ENCODE measurements around the gene PARP16.
"Not testable (repeated sequence)": the region's sequence is repeated elsewhere in the genome, so short reads cannot be mapped to it uniquely, and the experiment has no call there.

PARP16 gene

GRCh38 chr15:65226901-65227300 is 59.8 kb downstream of the PARP16 start:
- DNase-seq = not testable (repeated sequence)

GRCh38 chr15:65226221-65226620 is 60.5 kb downstream of the PARP16 start:
- no peak for DNase-seq

DNA sequence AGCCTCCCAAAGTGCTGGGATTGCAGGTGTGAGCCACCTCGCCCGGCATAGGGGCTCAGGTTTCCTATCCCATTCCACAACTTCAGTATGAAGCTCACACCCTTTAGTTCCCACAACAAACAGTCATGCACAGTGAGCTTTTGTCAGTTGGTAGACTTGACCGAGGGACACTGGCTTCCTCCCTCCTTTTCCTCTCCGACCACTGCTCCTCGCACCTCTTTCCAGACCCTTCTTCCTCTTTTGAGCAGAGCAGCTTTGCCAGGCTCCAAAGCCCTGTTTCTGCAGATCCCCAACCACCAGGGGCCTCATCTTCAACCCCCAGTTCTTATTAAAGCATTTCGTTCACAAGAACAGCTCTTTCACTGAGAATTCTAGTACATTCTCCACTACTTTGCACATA is 62.7 kb downstream of the PARP16 start:
- DNase-seq = no peak

- DNase-seq = no peak
Measured at GRCh38 chr15:65222891-65223290, 63.8 kb downstream of the PARP16 start.

GRCh38 chr15:65221697-65222096 is 65.0 kb downstream of the PARP16 start:
- DNase-seq = no peak

DNA sequence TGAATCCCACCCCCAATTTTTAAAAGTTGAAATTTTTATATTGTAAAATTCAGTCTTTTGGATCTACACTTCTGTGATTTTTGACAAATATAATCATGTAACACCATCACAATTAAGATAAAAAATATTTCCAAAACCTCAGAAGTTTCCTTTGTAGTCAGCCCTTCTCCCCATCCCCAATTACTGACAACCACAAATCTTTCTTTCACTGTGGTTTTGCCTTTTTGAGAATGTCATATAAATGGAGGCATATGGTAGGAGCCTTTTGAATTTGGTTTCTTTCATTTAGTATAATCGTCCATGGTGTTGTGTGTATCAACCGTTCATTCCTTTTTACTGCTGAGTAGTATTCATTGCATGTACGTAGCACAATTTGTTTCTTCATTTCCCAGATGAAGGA is 67.5 kb downstream of the PARP16 start:
- no peak for DNase-seq

DNA sequence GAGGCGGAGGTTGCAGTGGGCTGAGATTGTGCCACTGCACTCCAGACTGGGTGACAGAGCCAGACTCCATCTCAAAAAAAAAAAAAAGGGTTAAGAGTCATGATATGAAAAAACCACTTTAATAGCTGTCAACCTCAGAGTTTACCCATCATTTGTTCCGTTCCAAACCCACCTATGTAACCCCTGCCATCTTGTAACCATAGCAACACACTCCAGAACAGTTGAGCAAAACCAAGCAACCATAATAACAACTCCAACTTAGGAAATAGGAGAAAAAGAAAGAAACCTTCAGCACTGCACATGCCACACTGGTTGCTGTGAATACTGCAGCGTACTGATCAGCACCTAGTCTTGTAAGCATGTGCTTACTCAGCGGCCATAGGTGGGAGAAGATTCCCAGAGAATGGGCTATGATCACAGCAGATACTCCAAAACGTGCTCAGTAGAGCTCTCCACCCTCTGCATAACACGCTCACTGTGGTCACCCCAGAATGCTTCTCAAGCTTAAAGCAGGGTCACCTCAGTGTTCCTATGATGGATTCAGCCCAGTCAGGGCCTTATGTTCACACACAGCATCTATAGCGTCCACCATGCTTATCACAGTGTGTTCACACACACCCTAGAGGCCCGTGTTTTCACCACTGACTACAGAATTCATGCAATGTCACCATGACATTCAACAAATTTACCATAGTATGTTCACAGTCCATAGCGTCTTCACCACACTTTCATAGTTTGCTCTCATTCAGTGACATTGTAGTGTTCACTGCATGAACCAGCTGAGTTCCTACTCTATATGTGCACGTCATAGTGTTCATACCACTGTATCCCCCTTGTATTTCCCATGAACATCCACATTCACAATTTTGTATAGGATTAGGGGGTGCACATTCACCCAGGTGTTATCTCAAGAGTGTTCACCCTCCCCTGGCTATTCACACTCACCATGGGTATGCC is 68.9 kb downstream of the PARP16 start:
- DNase-seq = no peak

DNA sequence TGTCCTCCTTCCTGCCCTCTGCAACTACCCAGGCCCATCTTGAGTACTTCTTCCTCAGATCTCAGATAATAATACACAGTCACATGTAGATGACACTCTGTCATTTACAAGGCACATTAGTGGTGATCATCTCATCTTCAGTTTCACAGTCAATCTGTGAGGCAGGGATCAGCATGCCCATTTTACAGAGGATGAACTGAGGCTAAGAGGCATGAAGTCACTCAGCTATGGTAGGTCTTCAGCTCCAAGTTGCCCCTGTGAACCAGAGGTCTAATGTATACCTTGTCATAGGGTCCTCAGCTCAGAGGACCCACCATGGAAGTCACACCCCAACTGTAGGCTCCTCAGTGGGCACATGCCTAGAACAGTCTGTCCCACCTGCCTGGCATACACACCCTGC is 71.2 kb downstream of the PARP16 start:
- DNase-seq = no peak

DNA sequence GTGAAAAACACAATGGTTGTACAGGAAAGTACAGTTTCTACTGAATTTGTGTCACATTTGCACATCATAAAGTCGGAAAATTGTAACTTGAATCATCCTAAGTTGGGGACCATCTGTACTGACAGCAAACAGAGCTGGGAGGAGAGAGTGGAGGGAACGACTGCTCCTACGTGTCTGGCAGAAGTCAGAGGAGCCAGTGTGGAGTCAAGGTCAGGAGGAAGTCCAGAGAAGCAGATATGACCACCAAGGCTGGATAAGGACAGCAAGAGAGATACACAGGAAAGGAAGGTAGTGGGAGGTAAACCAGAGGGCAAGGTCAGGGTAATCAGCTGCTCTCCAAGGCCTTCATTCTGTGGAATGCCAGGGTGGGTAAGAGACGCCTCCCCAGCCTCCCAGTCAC is 72.7 kb downstream of the PARP16 start:
- DNase-seq = no peak

- no peak for DNase-seq
Measured at GRCh38 chr15:65213241-65213640, 73.4 kb downstream of the PARP16 start.

GRCh38 chr15:65212097-65212496 is 74.6 kb downstream of the PARP16 start:
- DNase-seq = no peak

GRCh38 chr15:65211482-65211982 is 75.2 kb downstream of the PARP16 start:
- no peak for DNase-seq

DNA sequence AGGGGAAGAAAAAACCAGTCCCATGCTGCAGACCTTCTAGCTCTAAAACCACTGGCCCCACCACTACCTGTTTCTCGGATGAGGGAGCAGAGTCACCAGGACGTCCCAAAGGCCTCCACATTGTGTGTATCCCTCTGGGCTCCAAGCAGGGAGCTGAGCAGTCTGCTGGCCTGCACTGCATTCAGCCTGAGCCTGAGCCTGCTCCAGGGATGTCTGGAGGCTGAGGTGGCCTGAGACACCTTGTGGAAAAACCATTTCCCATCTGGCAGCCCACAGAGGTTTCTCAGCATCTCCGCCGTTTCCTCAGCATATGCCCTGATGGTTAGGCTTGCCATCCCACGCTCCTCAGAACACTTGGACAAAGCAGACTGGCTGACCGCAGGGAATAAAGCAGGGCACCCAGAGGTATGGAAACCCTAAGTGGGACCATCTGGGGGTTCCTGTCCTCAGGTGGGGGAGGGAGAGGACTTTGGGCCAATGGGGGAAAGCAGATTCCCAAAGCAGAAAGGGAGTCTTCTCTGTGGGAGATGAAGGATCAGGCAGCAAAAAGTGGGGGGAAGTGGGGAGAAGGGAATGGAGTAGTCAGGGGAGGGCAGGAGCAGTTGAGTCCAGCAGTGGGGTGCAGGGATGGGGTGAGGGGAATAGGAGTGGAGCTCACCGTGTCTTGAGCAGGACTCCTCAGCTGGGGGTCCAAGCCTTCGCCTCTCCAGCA is 75.8 kb downstream of the PARP16 start, which contains the start of gene CILP:
CILP (minus strand) TSS at position 704 of the 712 bp plus-strand sequence. CDS start 1,718 bp downstream, outside the sequence.
- DNase-seq = no peak

GRCh38 chr15:65209701-65210643 is 76.7 kb downstream of the PARP16 start:
- DNase-seq = no peak

- DNase-seq = no peak
Measured at GRCh38 chr15:65208647-65209046, 78.0 kb downstream of the PARP16 start.

Data from NCI-H1436 treated with DMSO at 0.1 percent for 48 hours (cell line).